NT2/D1 (cell line): ENCODE results near the gene BRINP3.

Source experiments
- YY1 ChIP-seq: IDR thresholded peaks from 2 replicates; pipeline ENCODE4 v1.6.1; 2011; ENCODE audit not compliant: insufficient read length, insufficient read depth
- ZNF274 ChIP-seq: IDR thresholded peaks from 2 replicates; pipeline ENCODE4 v1.6.1; 2011; ENCODE audit warnings: mild to moderate bottlenecking, low read depth, low read length

DNA sequence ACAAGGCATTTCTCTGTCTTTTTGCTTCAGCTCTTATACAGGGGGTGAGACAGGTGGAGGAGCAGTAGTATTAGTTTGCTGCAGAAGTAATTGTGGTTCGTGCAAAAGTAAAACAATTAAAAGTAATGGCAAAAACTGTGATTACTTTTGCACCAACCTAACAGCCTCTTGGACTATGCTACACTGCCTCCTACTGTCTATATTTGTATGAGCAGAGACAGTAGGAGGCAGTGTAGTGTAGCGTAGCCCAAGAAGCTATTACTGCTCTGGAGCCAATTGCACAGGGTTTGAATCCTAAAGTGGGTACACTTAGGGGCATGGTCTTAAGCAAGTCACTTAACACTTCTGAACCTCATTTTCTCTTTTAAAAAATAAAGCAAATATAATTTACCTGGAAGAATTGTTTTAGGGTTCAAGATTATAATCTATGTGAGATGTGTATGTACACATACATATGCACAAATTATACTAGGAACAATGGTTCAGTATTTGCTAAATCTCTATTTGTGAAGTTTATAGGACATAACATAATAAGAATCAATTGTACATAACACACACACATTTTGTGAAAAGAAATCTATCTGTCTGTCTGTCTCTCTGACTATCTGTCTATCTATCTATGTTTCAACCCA lies 103.8 kb downstream of the BRINP3 start:
- TF ChIP-seq YY1, result no peak
- TF ChIP-seq ZNF274, result no peak
